ENCODE measurements around the gene ARID3C.

Gene ARID3C

GRCh38 chr9:34576597-34577399, 52.1 kb downstream of the ARID3C start:
- no peak for DNase-seq

GRCh38 chr9:34575862-34576596, 52.8 kb downstream of the ARID3C start:
- no peak for DNase-seq

- DNase-seq: no peak
Observed at GRCh38 chr9:34575241-34575640, 53.6 kb downstream of the ARID3C start.

GRCh38 chr9:34574571-34574970, 54.3 kb downstream of the ARID3C start:
- DNase-seq: no peak

GRCh38 chr9:34573599-34574325, 55.1 kb downstream of the ARID3C start:
- DNase-seq: no peak

- DNase-seq: no peak
Observed at GRCh38 chr9:34572628-34573027, 56.2 kb downstream of the ARID3C start.

GRCh38 chr9:34572092-34572491, 56.8 kb downstream of the ARID3C start:
- DNase-seq: no peak

GRCh38 chr9:34571481-34571810, 57.4 kb downstream of the ARID3C start:
- no peak for DNase-seq
